ENCODE measurements around the gene MYORG. TPM values are rescaled to one million over a fixed set of nuclear protein-coding genes. Genes with fewer than 3 reads are reported as not detected.

The MYORG gene
- total RNA-seq: 1.3 and 2.5 TPM in 2 replicates
- long read RNA-seq, partial matches to known transcripts: 0 of 1 reads
- long read RNA-seq, other reads (novel, unspliced or antisense): 1 of 1 reads

DNA sequence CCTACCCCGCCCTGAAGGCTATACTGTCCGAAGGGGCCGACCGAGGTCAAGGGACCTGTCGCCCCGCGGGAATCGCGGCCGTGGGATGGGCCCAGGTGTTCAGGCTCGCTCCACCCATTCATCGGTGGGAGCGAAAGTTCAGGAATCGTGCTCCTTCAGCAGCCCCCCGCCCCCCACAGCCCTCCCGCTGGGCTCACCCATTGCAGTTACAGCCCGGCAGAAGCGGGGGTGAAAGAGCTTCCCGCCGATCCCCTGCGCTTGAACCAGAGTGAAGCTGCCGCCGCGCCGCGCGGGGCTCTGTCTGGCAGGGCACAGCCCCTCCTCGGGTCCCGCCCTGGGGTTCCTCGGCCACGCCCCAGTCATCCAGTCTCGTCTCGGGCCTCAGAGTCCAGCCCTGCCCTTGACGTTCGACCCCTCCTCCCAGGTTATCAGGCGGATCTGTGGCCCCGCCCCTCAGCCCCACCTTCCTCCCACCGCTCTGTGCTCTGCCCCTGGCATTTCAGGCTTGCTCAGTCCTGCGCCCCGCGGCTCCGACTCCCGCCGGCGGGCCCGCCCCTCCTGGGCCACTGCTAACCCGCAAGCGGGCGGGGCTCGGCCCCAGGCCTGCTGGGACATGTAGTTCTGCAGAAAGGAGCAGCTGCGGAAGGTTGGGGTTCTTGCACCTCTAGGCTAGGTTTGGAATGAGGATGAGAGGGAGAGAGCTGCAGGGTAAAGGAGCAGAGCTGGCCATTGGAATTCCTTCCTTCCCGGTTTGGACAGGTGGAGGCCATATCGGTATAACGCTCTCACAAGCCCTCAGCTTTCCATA is at the start of gene MYORG:
Gene MYORG (minus strand): TSS at position 303 of the 808 bp plus-strand sequence. CDS start 3,955 bp downstream, outside the sequence.
- peak; percentile 89 for DNase-seq (ENCODE audit: extremely low spot score, unreplicated experiment)
- Mint-ChIP-seq H3K4me3 (ENCODE audit: unreplicated experiment) (peak within 1 kb of the TSS; percentile 83), H3K4me1 (ENCODE audit: unreplicated experiment) (peaks cover 16% of the 10 kb centered on the region), H3K36me3 (ENCODE audit: unreplicated experiment) (no peaks in the 10 kb centered on the region), H3K27ac (ENCODE audit: unreplicated experiment) (no peak within 1 kb of the TSS), H3K27me3 (ENCODE audit: unreplicated experiment) (peaks cover 3% of the 10 kb centered on the region), H3K9me3 (ENCODE audit: unreplicated experiment) (no peaks in the 10 kb centered on the region)
- TF ChIP-seq, protein P1, sequence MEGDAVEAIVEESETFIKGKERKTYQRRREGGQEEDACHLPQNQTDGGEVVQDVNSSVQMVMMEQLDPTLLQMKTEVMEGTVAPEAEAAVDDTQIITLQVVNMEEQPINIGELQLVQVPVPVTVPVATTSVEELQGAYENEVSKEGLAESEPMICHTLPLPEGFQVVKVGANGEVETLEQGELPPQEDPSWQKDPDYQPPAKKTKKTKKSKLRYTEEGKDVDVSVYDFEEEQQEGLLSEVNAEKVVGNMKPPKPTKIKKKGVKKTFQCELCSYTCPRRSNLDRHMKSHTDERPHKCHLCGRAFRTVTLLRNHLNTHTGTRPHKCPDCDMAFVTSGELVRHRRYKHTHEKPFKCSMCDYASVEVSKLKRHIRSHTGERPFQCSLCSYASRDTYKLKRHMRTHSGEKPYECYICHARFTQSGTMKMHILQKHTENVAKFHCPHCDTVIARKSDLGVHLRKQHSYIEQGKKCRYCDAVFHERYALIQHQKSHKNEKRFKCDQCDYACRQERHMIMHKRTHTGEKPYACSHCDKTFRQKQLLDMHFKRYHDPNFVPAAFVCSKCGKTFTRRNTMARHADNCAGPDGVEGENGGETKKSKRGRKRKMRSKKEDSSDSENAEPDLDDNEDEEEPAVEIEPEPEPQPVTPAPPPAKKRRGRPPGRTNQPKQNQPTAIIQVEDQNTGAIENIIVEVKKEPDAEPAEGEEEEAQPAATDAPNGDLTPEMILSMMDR (IDR thresholded peaks at IDR 0.05): peak; percentile 4

DNA sequence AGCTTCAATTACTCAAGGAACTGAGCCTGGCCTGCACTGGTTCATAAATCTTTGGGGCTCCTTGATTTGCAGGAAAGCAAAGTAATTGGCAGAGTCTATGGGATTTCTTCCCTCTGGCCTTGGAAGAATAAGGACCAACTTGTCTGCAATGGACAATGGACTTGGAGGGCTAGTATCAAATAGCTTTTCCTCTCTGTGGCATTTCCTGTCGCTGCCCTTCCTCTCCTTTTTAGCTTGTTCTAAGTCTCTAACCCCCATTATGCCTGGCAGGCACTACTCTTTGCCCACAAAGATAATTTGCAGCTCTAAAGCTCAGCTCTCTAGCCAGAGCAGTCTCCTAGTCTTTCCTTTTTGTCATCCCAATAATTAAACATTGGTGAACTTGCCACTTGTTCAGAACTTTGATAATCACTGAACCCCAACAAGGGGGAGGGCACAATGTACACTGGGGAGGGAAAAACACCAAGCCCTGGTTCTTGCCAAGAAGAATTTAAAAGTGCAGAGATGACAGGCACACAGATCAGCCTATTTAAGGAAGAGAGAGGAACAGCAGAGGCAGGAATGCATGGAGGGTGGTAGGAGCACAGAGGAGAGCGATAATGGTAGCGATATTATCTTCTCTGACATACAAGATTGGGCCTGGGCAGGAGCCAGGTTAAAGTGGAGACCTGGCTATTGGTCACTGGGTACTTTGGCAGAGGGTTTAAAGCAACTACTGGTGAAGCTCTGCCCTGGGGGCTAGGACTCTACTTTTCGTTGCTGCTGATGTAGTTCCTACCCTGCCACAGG is 43.2 kb upstream of the MYORG start:
- no peaks in the 10 kb centered on the region for H3K27me3 Mint-ChIP-seq (ENCODE audit: unreplicated experiment)
- no peaks in the 10 kb centered on the region for H3K36me3 Mint-ChIP-seq (ENCODE audit: unreplicated experiment)
- H3K27ac Mint-ChIP-seq (ENCODE audit: unreplicated experiment): no peak overlapping the region
- H3K9me3 Mint-ChIP-seq (ENCODE audit: unreplicated experiment): no peaks in the 10 kb centered on the region
- H3K4me3 Mint-ChIP-seq (ENCODE audit: unreplicated experiment): no peak overlapping the region
- TF ChIP-seq, protein P1 (IDR thresholded peaks at IDR 0.05): no peak
- H3K4me1 Mint-ChIP-seq (ENCODE audit: unreplicated experiment): peaks cover 2% of the 10 kb centered on the region
- DNase-seq (ENCODE audit: extremely low spot score, unreplicated experiment): no peak

DNA sequence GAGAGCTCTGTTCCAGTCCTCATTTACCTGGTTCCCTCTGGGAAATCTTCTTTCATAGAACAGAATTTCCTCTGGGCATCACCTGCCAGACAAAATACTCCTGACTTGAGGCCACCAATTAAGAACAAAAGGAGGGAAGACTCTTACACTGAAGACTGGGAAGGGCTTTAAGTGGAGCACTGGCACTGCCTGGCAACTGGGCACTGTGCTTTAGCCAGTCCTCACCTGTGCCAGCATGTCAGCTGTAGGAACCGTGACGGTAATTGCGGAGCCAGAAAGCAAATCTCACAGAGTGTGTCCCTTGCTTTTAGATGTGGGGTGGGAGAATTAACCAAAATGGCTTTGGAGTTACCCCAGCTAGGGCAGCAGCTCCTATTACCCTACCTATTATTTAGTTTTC is 41.0 kb upstream of the MYORG start:
- Mint-ChIP-seq H3K9me3 (ENCODE audit: unreplicated experiment) (no peaks in the 10 kb centered on the region), H3K4me3 (ENCODE audit: unreplicated experiment) (no peak overlapping the region), H3K4me1 (ENCODE audit: unreplicated experiment) (peaks cover 2% of the 10 kb centered on the region), H3K27ac (ENCODE audit: unreplicated experiment) (no peak overlapping the region), H3K27me3 (ENCODE audit: unreplicated experiment) (no peaks in the 10 kb centered on the region), H3K36me3 (ENCODE audit: unreplicated experiment) (no peaks in the 10 kb centered on the region)
- no peak for DNase-seq (ENCODE audit: extremely low spot score, unreplicated experiment)
- TF ChIP-seq, protein P1 (IDR thresholded peaks at IDR 0.05): no peak

DNA sequence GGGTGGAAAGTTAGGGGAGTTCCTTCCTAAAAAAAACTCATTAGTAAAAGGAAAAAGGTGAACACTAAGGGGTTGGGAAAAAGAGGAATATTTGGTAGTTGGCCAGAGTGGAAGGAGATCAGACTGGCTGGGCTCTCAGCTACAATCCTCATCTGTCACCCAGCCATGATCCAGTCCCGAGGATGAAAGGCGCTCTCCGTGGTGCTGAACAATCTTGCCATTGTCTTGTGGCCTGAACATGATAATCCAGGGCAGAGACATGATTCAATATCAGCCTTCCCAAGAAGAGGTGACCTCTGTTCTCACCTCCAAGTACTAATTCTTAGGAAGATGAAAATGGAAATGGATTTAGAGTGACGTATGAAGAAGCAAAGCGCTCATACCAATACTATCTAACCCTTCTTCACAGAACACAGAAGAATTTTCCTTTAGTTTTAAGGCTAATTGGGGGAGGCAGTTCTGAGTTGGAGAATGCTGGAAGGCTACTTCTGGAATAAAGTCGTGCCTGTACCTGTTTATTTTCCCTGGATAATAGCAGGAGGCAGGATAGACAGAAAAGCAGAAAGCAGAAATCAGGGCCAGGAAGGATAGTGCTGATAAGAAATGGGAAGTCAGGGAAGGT is 36.6 kb upstream of the MYORG start:
- TF ChIP-seq, protein P1 (IDR thresholded peaks at IDR 0.05): no peak

More for the DNA sequence above, 36.6 kb upstream of the MYORG start:
- no peaks in the 10 kb centered on the region for H3K36me3 Mint-ChIP-seq (ENCODE audit: unreplicated experiment)
- no peaks in the 10 kb centered on the region for H3K27me3 Mint-ChIP-seq (ENCODE audit: unreplicated experiment)
- H3K9me3 Mint-ChIP-seq (ENCODE audit: unreplicated experiment): no peaks in the 10 kb centered on the region
- no peaks in the 10 kb centered on the region for H3K4me1 Mint-ChIP-seq (ENCODE audit: unreplicated experiment)
- H3K27ac Mint-ChIP-seq (ENCODE audit: unreplicated experiment): no peak overlapping the region
- DNase-seq (ENCODE audit: extremely low spot score, unreplicated experiment): no peak
- no peak overlapping the region for H3K4me3 Mint-ChIP-seq (ENCODE audit: unreplicated experiment)
